OCI-LY1 (cell line): Measurements from ENCODE around the gene C1orf35.

Experiments
- EZH2 ChIP-seq: fragments of 200-600 bp; sonication (generic), shearing (Covaris generic); IDR thresholded peaks from 2 replicates; pipeline ENCODE4 v1.8.0; 2017; ENCODE audit warnings: borderline replicate concordance, mixed run types, mild to moderate bottlenecking, antibody characterized with exemption, low read length, moderate library complexity, mixed read lengths
- TF ChIP-seq, protein P1 (sequence below): fragments of 200-600 bp; sonication (generic), shearing (Covaris generic); IDR thresholded peaks from 2 replicates; pipeline ENCODE4 v1.5.1; 2017; ENCODE audit warnings: mild to moderate bottlenecking, antibody characterized with exemption, low read length, moderate library complexity, mixed read lengths

DNA sequence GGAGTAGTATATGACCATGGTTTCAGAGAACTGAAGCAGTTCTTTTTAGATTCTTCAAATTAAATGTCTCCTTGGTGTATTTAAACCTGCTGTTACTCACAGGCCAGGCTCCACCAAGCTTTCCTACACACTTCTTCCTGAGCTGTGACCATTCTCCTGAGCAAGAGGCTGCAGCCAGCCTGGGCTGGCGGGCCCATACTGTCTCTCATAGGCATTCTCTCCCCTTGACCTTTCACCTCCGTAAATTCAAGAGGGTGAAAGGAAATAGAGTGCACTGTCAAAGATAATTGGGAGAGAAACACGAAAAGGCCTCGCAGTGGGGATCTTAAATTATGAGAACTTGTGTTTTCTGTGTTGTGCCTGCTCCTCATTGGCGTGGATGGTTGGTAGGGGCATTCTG lies 18.3 kb downstream of the C1orf35 start:
- TF ChIP-seq EZH2, result no peak
- TF ChIP-seq, protein P1, sequence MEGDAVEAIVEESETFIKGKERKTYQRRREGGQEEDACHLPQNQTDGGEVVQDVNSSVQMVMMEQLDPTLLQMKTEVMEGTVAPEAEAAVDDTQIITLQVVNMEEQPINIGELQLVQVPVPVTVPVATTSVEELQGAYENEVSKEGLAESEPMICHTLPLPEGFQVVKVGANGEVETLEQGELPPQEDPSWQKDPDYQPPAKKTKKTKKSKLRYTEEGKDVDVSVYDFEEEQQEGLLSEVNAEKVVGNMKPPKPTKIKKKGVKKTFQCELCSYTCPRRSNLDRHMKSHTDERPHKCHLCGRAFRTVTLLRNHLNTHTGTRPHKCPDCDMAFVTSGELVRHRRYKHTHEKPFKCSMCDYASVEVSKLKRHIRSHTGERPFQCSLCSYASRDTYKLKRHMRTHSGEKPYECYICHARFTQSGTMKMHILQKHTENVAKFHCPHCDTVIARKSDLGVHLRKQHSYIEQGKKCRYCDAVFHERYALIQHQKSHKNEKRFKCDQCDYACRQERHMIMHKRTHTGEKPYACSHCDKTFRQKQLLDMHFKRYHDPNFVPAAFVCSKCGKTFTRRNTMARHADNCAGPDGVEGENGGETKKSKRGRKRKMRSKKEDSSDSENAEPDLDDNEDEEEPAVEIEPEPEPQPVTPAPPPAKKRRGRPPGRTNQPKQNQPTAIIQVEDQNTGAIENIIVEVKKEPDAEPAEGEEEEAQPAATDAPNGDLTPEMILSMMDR, result no peak
